ENCODE data around the gene UGT1A7.

UGT1A7 gene

DNA sequence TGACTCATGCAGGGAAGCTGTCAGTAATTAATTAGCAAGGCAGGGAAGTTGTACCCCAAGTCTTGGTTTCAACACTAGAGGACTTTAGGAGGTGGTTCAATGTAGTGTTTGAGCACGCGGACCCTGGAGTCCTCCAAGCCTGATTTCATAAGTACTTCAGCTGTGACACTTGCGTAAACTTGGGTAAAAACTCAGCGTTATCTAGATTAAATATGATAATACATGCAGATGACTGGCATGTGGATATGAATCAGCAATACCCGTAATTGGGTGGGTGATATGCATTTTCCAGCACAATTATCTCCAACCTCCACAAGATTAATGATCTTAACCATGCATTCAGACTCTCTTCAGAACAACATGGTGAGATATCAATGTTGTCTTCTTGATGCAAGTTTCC is 5.2 kb downstream of the UGT1A7 start:
- Histone ChIP-seq H3K4me1 (ENCODE audit: control insufficient read depth, low read length) (peaks cover 9% of the 10 kb centered on the region), H3K4me3 (ENCODE audit: low read length) (no peak overlapping the region), H4K20me1 (ENCODE audit: control insufficient read depth, insufficient read depth, low read depth, low read length) (no peaks in the 10 kb centered on the region), H3K79me2 (ENCODE audit: control insufficient read depth, low read length) (no peaks in the 10 kb centered on the region), H3K4me2 (ENCODE audit: low read length) (no peak overlapping the region), H3K27ac (ENCODE audit: low read depth, low read length) (no peak overlapping the region), H3K9me3 (ENCODE audit: control insufficient read depth, insufficient read depth, low read length) (no peaks in the 10 kb centered on the region), H3K36me3 (ENCODE audit: control insufficient read depth, low read length) (no peaks in the 10 kb centered on the region), H3K9me2 (replicated peaks; ENCODE audit: control insufficient read depth, low read length) (no peaks in the 10 kb centered on the region), H3K27me3 (ENCODE audit: control insufficient read depth, low read length) (peaks cover 9% of the 10 kb centered on the region), H3F3A (ENCODE audit: control insufficient read depth, insufficient read depth) (no peaks in the 10 kb centered on the region)
- TF ChIP-seq EZH2phosphoT487 (IDR thresholded peaks at IDR 0.05; ENCODE audit: borderline replicate concordance, low read length) = no peak
- TF ChIP-seq, protein P1, sequence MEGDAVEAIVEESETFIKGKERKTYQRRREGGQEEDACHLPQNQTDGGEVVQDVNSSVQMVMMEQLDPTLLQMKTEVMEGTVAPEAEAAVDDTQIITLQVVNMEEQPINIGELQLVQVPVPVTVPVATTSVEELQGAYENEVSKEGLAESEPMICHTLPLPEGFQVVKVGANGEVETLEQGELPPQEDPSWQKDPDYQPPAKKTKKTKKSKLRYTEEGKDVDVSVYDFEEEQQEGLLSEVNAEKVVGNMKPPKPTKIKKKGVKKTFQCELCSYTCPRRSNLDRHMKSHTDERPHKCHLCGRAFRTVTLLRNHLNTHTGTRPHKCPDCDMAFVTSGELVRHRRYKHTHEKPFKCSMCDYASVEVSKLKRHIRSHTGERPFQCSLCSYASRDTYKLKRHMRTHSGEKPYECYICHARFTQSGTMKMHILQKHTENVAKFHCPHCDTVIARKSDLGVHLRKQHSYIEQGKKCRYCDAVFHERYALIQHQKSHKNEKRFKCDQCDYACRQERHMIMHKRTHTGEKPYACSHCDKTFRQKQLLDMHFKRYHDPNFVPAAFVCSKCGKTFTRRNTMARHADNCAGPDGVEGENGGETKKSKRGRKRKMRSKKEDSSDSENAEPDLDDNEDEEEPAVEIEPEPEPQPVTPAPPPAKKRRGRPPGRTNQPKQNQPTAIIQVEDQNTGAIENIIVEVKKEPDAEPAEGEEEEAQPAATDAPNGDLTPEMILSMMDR (IDR thresholded peaks at IDR 0.05; ENCODE audit: low read depth, low read length, poor library complexity, severe bottlenecking) = no peak

GRCh38 chr2:233688341-233688740 is 6.6 kb downstream of the UGT1A7 start:
- no peak overlapping the region for H3K4me3 ChIP-seq (ENCODE audit: low read length)
- H3K27me3 ChIP-seq (ENCODE audit: control insufficient read depth, low read length) = peaks cover 9% of the 10 kb centered on the region
- TF ChIP-seq, protein P1 (IDR thresholded peaks at IDR 0.05; ENCODE audit: low read depth, low read length, poor library complexity, severe bottlenecking) = no peak
- TF ChIP-seq EZH2phosphoT487 (IDR thresholded peaks at IDR 0.05; ENCODE audit: borderline replicate concordance, low read length) = no peak
- no peaks in the 10 kb centered on the region for H3K9me3 ChIP-seq (ENCODE audit: control insufficient read depth, insufficient read depth, low read length)
- no peaks in the 10 kb centered on the region for H4K20me1 ChIP-seq (ENCODE audit: control insufficient read depth, insufficient read depth, low read depth, low read length)
- H3K36me3 ChIP-seq (ENCODE audit: control insufficient read depth, low read length) = no peaks in the 10 kb centered on the region
- no peak overlapping the region for H3K4me2 ChIP-seq (ENCODE audit: low read length)
- H3F3A ChIP-seq (ENCODE audit: control insufficient read depth, insufficient read depth) = no peaks in the 10 kb centered on the region
- no peak overlapping the region for H3K27ac ChIP-seq (ENCODE audit: low read depth, low read length)
- H3K79me2 ChIP-seq (ENCODE audit: control insufficient read depth, low read length) = no peaks in the 10 kb centered on the region
- no peaks in the 10 kb centered on the region for H3K9me2 ChIP-seq (replicated peaks; ENCODE audit: control insufficient read depth, low read length)
- H3K4me1 ChIP-seq (ENCODE audit: control insufficient read depth, low read length) = no peaks in the 10 kb centered on the region

GRCh38 chr2:233689031-233689430 is 7.3 kb downstream of the UGT1A7 start:
- no peaks in the 10 kb centered on the region for H3F3A ChIP-seq (ENCODE audit: control insufficient read depth, insufficient read depth)
- TF ChIP-seq, protein P1 (IDR thresholded peaks at IDR 0.05; ENCODE audit: low read depth, low read length, poor library complexity, severe bottlenecking) = no peak
- TF ChIP-seq EZH2phosphoT487 (IDR thresholded peaks at IDR 0.05; ENCODE audit: borderline replicate concordance, low read length) = no peak
- H3K27ac ChIP-seq (ENCODE audit: low read depth, low read length) = no peak overlapping the region
- H3K79me2 ChIP-seq (ENCODE audit: control insufficient read depth, low read length) = no peaks in the 10 kb centered on the region
- no peaks in the 10 kb centered on the region for H3K36me3 ChIP-seq (ENCODE audit: control insufficient read depth, low read length)
- H3K4me1 ChIP-seq (ENCODE audit: control insufficient read depth, low read length) = no peaks in the 10 kb centered on the region
- no peaks in the 10 kb centered on the region for H3K9me3 ChIP-seq (ENCODE audit: control insufficient read depth, insufficient read depth, low read length)
- no peak overlapping the region for H3K4me2 ChIP-seq (ENCODE audit: low read length)
- no peak overlapping the region for H3K4me3 ChIP-seq (ENCODE audit: low read length)
- H4K20me1 ChIP-seq (ENCODE audit: control insufficient read depth, insufficient read depth, low read depth, low read length) = no peaks in the 10 kb centered on the region
- H3K27me3 ChIP-seq (ENCODE audit: control insufficient read depth, low read length) = peaks cover 9% of the 10 kb centered on the region
- no peaks in the 10 kb centered on the region for H3K9me2 ChIP-seq (replicated peaks; ENCODE audit: control insufficient read depth, low read length)

DNA sequence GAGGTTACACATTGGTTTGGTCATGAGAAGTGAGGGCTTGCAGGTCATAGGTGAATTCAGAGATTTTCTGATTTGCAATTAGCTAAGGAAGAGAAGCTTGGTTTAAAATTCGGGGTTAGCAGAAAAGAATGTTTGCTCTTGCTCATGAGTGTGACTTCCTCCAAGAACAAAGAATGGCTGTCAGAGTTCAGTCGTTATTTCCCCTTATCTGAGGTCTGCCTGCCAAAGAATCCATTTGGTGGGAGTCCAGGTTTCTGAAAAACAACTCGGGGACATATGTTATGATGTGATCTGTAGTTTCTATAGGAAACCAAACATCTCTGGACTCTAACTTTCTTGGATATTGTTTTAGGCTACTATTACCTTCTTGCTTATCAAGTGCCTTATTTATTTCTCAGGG is 7.8 kb downstream of the UGT1A7 start:
- TF ChIP-seq EZH2phosphoT487 (IDR thresholded peaks at IDR 0.05; ENCODE audit: borderline replicate concordance, low read length) = no peak
- TF ChIP-seq, protein P1 (IDR thresholded peaks at IDR 0.05; ENCODE audit: low read depth, low read length, poor library complexity, severe bottlenecking) = no peak
- H3K4me1 ChIP-seq (ENCODE audit: control insufficient read depth, low read length) = no peaks in the 10 kb centered on the region
- no peaks in the 10 kb centered on the region for H3K9me2 ChIP-seq (replicated peaks; ENCODE audit: control insufficient read depth, low read length)
- H4K20me1 ChIP-seq (ENCODE audit: control insufficient read depth, insufficient read depth, low read depth, low read length) = no peaks in the 10 kb centered on the region
- H3K27ac ChIP-seq (ENCODE audit: low read depth, low read length) = no peak overlapping the region
- H3F3A ChIP-seq (ENCODE audit: control insufficient read depth, insufficient read depth) = no peaks in the 10 kb centered on the region
- peaks cover 9% of the 10 kb centered on the region for H3K27me3 ChIP-seq (ENCODE audit: control insufficient read depth, low read length)
- H3K4me2 ChIP-seq (ENCODE audit: low read length) = no peak overlapping the region
- H3K4me3 ChIP-seq (ENCODE audit: low read length) = no peak overlapping the region
- no peaks in the 10 kb centered on the region for H3K9me3 ChIP-seq (ENCODE audit: control insufficient read depth, insufficient read depth, low read length)
- no peaks in the 10 kb centered on the region for H3K36me3 ChIP-seq (ENCODE audit: control insufficient read depth, low read length)
- H3K79me2 ChIP-seq (ENCODE audit: control insufficient read depth, low read length) = no peaks in the 10 kb centered on the region

All from DOHH2 (cell line).